ENCODE results near the gene FTCD.

DNA sequence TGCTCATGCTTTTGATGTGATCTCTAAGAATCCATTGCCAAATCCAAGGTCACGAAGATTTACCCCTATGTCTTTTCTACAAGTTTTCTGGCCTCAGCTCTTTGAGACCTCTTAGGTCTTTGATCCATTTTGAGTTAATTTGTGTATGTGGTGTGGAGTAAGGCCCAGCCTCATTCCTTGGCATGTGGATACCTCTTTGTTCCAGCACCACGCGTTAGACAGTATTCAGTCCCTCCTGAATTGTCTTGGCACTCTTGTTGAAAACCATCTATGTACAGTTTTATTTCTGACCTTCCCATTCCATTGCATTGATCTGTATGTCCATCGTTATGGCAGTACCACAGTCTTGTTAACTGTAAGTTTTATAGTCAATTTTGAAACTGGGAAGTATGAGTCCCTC lies 8.0 kb upstream of the FTCD start:
- no peak for TF ChIP-seq POLR2A (IDR thresholded peaks at IDR 0.05; ENCODE audit: low read length)
- TF ChIP-seq GATA1 (IDR thresholded peaks at IDR 0.05; ENCODE audit: low read depth, low read length) = no peak
